Natural killer cell (primary cell): Measurements from ENCODE around the gene KLK14. TPM values are rescaled to one million over a fixed set of nuclear protein-coding genes. Genes with fewer than 3 reads are reported as not detected.

Experiments used
- ATAC-seq, 3 donors: fragments of 150-1000 bp in 2 of 3; fragments of 200-7000 bp in 1 of 3; cut with Tn5 transposase; 1 replicate in 1 of 3; 2 replicates in 2 of 3; pipeline ENCODE4 v1.10.0; 2021; ENCODE audit warnings: mild to moderate bottlenecking in 2 of 3, moderate library complexity in 2 of 3
- DNase-seq, 2 donors: peaks; one replicate each; pipeline versions ENCODE4 v3.0.0 to v3.0.0-alpha.2; 2013 to 2021; ENCODE audit warnings: mixed read lengths in 1 of 2
- H3K27ac ChIP-seq: one replicate; pipeline ENCODE4 v1.5.1; 2013; ENCODE audit warnings: mild to moderate bottlenecking, low read length
- H3K27me3 ChIP-seq: one replicate; pipeline ENCODE4 v1.6.1; 2013; ENCODE audit warnings: low read length; ENCODE audit not compliant: control insufficient read depth, insufficient read depth
- H3K36me3 ChIP-seq: one replicate; pipeline ENCODE4 v1.6.1; 2013; ENCODE audit warnings: low read length; ENCODE audit not compliant: control insufficient read depth, insufficient read depth
- H3K4me1 ChIP-seq: one replicate; pipeline ENCODE4 v1.6.1; 2013; ENCODE audit warnings: low read length; ENCODE audit not compliant: control insufficient read depth, insufficient read depth
- H3K4me3 ChIP-seq: one replicate; pipeline ENCODE4 v1.5.1; 2013; ENCODE audit warnings: low read length
- H3K9me3 ChIP-seq: one replicate; pipeline ENCODE4 v1.6.1; 2013; ENCODE audit warnings: low read length; ENCODE audit not compliant: control insufficient read depth, insufficient read depth
- H3K27ac Mint-ChIP-seq, 2 donors: one replicate each; pipeline ENCODE4 v1.8.0; 2022; ENCODE audit warnings: mild to moderate bottlenecking in 2 of 2, mixed read lengths in 2 of 2, moderate library complexity in 1 of 2
- H3K27me3 Mint-ChIP-seq, 2 donors: one replicate each; pipeline ENCODE4 v1.8.0; 2022; ENCODE audit warnings: low read depth in 2 of 2, mixed read lengths in 2 of 2
- H3K36me3 Mint-ChIP-seq: one replicate; pipeline ENCODE4 v1.8.0; 2022; ENCODE audit warnings: mixed read lengths
- H3K4me1 Mint-ChIP-seq, 2 donors: one replicate each; pipeline ENCODE4 v1.8.0; 2022; ENCODE audit warnings: mixed read lengths in 2 of 2
- H3K4me3 Mint-ChIP-seq: one replicate; pipeline ENCODE4 v1.8.0; 2022; ENCODE audit warnings: mild to moderate bottlenecking, moderate library complexity, mixed read lengths
- H3K9me3 Mint-ChIP-seq, 2 donors: one replicate each; pipeline ENCODE4 v1.8.0; 2022; ENCODE audit warnings: mixed read lengths in 2 of 2
- WGBS: methylation state at CpG from one replicate; pipeline ENCODE4 v1.1.7; 2013; ENCODE audit warnings: missing lambda C conversion rate; ENCODE audit not compliant: insufficient coverage; 5-methylcytosine and 5-hydroxymethylcytosine counted together
- intact Hi-C: fragments of 100-400 bp; cut with micrococcal nuclease; formaldehyde crosslinking; loops from one replicate; pipeline ENCODE4 v1.14.2; 2022
- total RNA-seq, 4 donors: library from RNA; stranded (reverse); fragments of 120-200 nt in 1 of 4; gene quantifications; one replicate each; pipeline versions ENCODE4 v1.2.3 to v1.2.4, GENCODE V29; 2013 to 2022
- TF ChIP-seq, protein P1 (sequence below): fragments of 200-600 bp; IDR thresholded peaks from one replicate; pipeline ENCODE4 v1.8.0; 2022; ENCODE audit warnings: antibody characterized with exemption

The KLK14 gene
- total RNA-seq, 3 donors from 2014 or later (not counting 1 experiment from before 2014, with no cell fraction given): 0.64 to 1.3 (median 1.1) TPM

DNA sequence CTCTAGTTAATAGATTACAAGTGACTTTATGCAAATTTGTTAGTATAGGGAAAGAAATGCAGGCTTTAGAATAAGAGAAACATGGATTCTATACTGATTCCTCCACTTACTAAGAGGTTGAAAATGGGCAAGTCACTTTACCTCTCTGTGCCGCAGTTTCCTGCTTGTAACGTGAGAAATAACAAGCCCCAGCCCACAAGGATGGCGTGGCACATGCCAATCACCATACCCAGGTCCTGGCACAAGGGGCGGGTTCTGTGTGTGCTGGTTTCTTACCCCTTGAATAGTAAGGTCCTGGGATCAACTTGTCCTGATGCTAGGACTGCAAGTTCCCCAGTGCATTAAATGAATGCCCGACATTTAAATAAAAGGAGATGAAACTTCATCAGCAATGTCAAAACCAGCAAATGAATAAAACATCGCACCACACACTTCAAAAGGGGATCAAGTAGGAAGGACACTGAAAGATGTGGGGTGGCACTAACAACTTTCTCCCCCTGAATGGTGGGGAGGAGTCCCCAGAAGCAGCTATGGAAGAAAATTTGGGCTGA, 34.1 kb upstream of the KLK14 start:
- no peaks in the 10 kb centered on the region for H3K9me3 Mint-ChIP-seq
- intact Hi-C loops: no loop called here
- H3K36me3 Mint-ChIP-seq: no peaks in the 10 kb centered on the region
- no peaks in the 10 kb centered on the region for H3K27me3 Mint-ChIP-seq
- H3K9me3 ChIP-seq: no peaks in the 10 kb centered on the region
- H3K27ac Mint-ChIP-seq: peak overlapping the region; percentile 76 to 79
- TF ChIP-seq, protein P1, sequence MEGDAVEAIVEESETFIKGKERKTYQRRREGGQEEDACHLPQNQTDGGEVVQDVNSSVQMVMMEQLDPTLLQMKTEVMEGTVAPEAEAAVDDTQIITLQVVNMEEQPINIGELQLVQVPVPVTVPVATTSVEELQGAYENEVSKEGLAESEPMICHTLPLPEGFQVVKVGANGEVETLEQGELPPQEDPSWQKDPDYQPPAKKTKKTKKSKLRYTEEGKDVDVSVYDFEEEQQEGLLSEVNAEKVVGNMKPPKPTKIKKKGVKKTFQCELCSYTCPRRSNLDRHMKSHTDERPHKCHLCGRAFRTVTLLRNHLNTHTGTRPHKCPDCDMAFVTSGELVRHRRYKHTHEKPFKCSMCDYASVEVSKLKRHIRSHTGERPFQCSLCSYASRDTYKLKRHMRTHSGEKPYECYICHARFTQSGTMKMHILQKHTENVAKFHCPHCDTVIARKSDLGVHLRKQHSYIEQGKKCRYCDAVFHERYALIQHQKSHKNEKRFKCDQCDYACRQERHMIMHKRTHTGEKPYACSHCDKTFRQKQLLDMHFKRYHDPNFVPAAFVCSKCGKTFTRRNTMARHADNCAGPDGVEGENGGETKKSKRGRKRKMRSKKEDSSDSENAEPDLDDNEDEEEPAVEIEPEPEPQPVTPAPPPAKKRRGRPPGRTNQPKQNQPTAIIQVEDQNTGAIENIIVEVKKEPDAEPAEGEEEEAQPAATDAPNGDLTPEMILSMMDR: no peak
- H3K36me3 ChIP-seq: no peaks in the 10 kb centered on the region
- H3K27me3 ChIP-seq: no peaks in the 10 kb centered on the region
- H3K4me3 Mint-ChIP-seq: peak overlapping the region; percentile 58
- H3K27ac ChIP-seq: peak overlapping the region; percentile 31
- H3K4me1 ChIP-seq: peaks cover 68% of the 10 kb centered on the region
- WGBS: 67% methylated on average over 5 of the region's 6 CpGs
- H3K4me3 ChIP-seq: no peak overlapping the region
- ATAC-seq (peak in 2 of 3 donors; percentile 70 to 86), DNase-seq (peak in 1 of 2 donors; percentile 58)
- H3K4me1 Mint-ChIP-seq: peaks cover 43 to 44% of the 10 kb centered on the region in 2 donors

DNA sequence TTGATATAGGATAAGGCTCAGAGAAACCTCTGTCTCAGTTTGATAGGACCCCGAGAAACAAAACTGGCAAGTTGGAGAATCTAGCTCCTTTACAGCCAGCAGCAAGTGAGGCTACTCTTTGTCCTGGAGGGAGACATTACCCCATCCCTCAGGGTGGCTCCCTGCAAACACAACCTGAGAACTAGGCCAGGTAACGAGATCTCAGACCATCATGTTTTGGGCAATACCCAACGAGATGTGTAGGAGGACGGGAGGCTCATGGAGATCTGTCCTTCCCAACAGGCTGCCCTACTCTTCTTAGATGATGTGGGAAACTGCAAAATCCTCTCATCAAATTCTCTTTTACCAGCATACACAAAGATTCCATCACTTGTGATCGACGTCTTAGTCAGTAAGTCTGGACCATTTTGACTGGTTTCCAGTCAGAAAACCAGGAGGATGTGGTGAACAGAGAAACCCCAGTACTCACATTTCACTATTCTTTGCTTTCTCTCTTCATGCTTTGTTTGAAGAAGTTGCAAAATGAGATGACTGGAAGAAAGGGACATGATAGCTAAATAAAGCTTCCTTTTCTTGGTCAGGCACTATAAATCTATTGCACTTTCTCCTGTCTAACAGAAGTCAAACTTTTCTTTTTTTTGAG, 31.5 kb upstream of the KLK14 start:
- WGBS: 69% methylated on average over 6 of the region's 6 CpGs
- TF ChIP-seq, protein P1: no peak
- no peaks in the 10 kb centered on the region for H3K36me3 ChIP-seq
- H3K27me3 Mint-ChIP-seq: no peaks in the 10 kb centered on the region
- peak in 1 of 2 donors; percentile 42 for DNase-seq
- intact Hi-C loops: loop anchor here (5.0 kb wide), 1 partner anchor 33 kb away; no protein-coding TSS in a partner anchor
- H3K4me3 ChIP-seq: no peak overlapping the region
- no peaks in the 10 kb centered on the region for H3K36me3 Mint-ChIP-seq
- H3K9me3 ChIP-seq: no peaks in the 10 kb centered on the region
- H3K4me3 Mint-ChIP-seq: peak overlapping the region; percentile 67
- H3K27ac ChIP-seq: peak overlapping the region; percentile 23
- H3K4me1 ChIP-seq: peaks cover 42% of the 10 kb centered on the region
- no peaks in the 10 kb centered on the region for H3K9me3 Mint-ChIP-seq
- H3K4me1 Mint-ChIP-seq: peaks cover 25 to 31% of the 10 kb centered on the region in 2 donors
- H3K27me3 ChIP-seq: no peaks in the 10 kb centered on the region
- ATAC-seq: peak in 2 of 3 donors; percentile 49 to 60
- peak overlapping the region; percentile 79 to 80 for H3K27ac Mint-ChIP-seq

DNA sequence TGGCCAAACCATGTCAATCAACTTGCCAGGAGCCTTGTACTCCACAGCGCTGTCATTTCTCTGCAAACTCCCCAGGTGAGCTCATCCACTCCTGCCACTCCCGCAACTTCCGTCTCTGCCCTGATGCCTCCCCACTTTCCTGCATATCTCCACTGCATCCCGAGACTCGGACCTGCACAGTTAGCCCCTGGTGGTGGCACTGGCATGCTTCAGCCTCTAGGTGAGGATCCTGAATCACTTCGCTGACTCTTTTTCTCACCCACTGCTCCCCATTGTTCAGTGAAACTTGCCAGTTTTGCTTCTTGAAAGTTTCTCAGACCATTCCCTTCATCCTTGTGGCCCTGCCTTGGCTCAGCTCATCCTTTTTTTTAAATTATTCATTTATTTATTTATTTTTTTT, 28.9 kb upstream of the KLK14 start:
- H3K27ac ChIP-seq: no peak overlapping the region
- Mint-ChIP-seq H3K36me3 (no peaks in the 10 kb centered on the region), H3K27ac (no peak overlapping the region), H3K4me1 (peaks cover 31% of the 10 kb centered on the region in 2 donors), H3K4me3 (no peak overlapping the region), H3K9me3 (no peaks in the 10 kb centered on the region), H3K27me3 (no peaks in the 10 kb centered on the region)
- H3K27me3 ChIP-seq: no peaks in the 10 kb centered on the region
- H3K4me1 ChIP-seq: peaks cover 54% of the 10 kb centered on the region
- H3K4me3 ChIP-seq: no peak overlapping the region
- no peaks in the 10 kb centered on the region for H3K36me3 ChIP-seq
- WGBS: 65% methylated on average over 6 of the region's 6 CpGs
- no peak for DNase-seq
- no peaks in the 10 kb centered on the region for H3K9me3 ChIP-seq
- intact Hi-C loops: loop anchor here (5.0 kb wide), 1 partner anchor 36 kb away; no protein-coding TSS in a partner anchor
- ATAC-seq: no peak
- TF ChIP-seq, protein P1: peak; percentile 25
